H9 (cell line): ENCODE measurements around the gene RIC8A. TPM values are rescaled to one million over a fixed set of nuclear protein-coding genes. Genes with fewer than 3 reads are reported as not detected.
"Not testable (repeated sequence)": the region's sequence is repeated elsewhere in the genome, so short reads cannot be mapped to it uniquely, and the experiment has no call there.

ENCODE experiments used
- DNase-seq: peaks from one replicate; pipeline ENCODE4 v3.0.0-alpha.2; 2017
- H2AFZ ChIP-seq: one replicate; pipeline ENCODE4 v1.6.1; 2013; ENCODE audit warnings: mild to moderate bottlenecking, low read length, control low read depth, moderate library complexity
- H2AK5ac ChIP-seq: 2 replicates; pipeline ENCODE4 v1.6.1; 2013; ENCODE audit warnings: low read length, control low read depth, mixed read lengths; ENCODE audit not compliant: insufficient read length
- H2BK120ac ChIP-seq: one replicate; pipeline ENCODE4 v1.6.1; 2013; ENCODE audit warnings: low read depth, mild to moderate bottlenecking, low read length, control low read depth, inconsistent platforms; ENCODE audit not compliant: poor library complexity, severe bottlenecking
- H2BK12ac ChIP-seq: 2 replicates; pipeline ENCODE4 v1.6.1; 2013; ENCODE audit warnings: low read length, control low read depth, mixed read lengths, low read depth; ENCODE audit not compliant: insufficient read length
- H2BK15ac ChIP-seq: 2 replicates; pipeline ENCODE4 v1.6.1; 2013; ENCODE audit warnings: low read depth, low read length, control low read depth
- H2BK20ac ChIP-seq: one replicate; pipeline ENCODE4 v1.6.1; 2013; ENCODE audit warnings: low read depth, mild to moderate bottlenecking, low read length, control low read depth, inconsistent platforms; ENCODE audit not compliant: poor library complexity, severe bottlenecking
- H2BK5ac ChIP-seq: 2 replicates; pipeline ENCODE4 v1.6.1; 2013; ENCODE audit warnings: low read length, control low read depth, mixed read lengths; ENCODE audit not compliant: insufficient read length
- H3K14ac ChIP-seq: 2 replicates; pipeline ENCODE4 v1.6.1; 2013; ENCODE audit warnings: low read length, control low read depth; ENCODE audit not compliant: insufficient read depth
- H3K18ac ChIP-seq: 2 replicates; pipeline ENCODE4 v1.6.1; 2013; ENCODE audit warnings: low read depth, mild to moderate bottlenecking, mixed read lengths, low read length, control low read depth; ENCODE audit not compliant: insufficient read length
- H3K23ac ChIP-seq: 2 replicates; pipeline ENCODE4 v1.6.1; 2013; ENCODE audit warnings: low read length, control low read depth, mixed read lengths, low read depth; ENCODE audit not compliant: insufficient read length
- H3K23me2 ChIP-seq: 2 replicates; pipeline ENCODE4 v1.6.1; 2013; ENCODE audit warnings: low read depth, mild to moderate bottlenecking, mixed read lengths, low read length, control low read depth; ENCODE audit not compliant: insufficient read length, poor library complexity, severe bottlenecking
- H3K27ac ChIP-seq: 2 replicates; pipeline ENCODE4 v1.5.1; 2013; ENCODE audit warnings: low read length, control low read depth, mixed read lengths, low read depth; ENCODE audit not compliant: insufficient read length
- H3K27me3 ChIP-seq: 2 replicates; pipeline ENCODE4 v1.6.1; 2013; ENCODE audit warnings: low read length, control low read depth, inconsistent platforms; ENCODE audit not compliant: insufficient read depth
- H3K4ac ChIP-seq: 2 replicates; pipeline ENCODE4 v1.6.1; 2013; ENCODE audit warnings: low read depth, mild to moderate bottlenecking, control low read depth, inconsistent platforms, low read length, moderate library complexity
- H3K4me1 ChIP-seq: 2 replicates; pipeline ENCODE4 v1.6.1; 2013; ENCODE audit warnings: low read length, control low read depth, inconsistent platforms; ENCODE audit not compliant: insufficient read depth
- H3K4me2 ChIP-seq: 2 replicates; pipeline ENCODE4 v1.6.1; 2013; ENCODE audit warnings: low read length, control low read depth, mixed read lengths; ENCODE audit not compliant: insufficient read length, insufficient read depth
- H3K56ac ChIP-seq: 2 replicates; pipeline ENCODE4 v1.6.1; 2013; ENCODE audit warnings: low read depth, mild to moderate bottlenecking, mixed read lengths, low read length, control low read depth; ENCODE audit not compliant: insufficient read length
- H3K79me1 ChIP-seq: 2 replicates; pipeline ENCODE4 v1.6.1; 2013; ENCODE audit warnings: low read depth, mild to moderate bottlenecking, moderate library complexity, low read length, control low read depth, inconsistent platforms; ENCODE audit not compliant: insufficient read depth, poor library complexity, severe bottlenecking
- H3K79me2 ChIP-seq: 2 replicates; pipeline ENCODE4 v1.6.1; 2013; ENCODE audit warnings: low read length, control low read depth, inconsistent platforms; ENCODE audit not compliant: insufficient read depth
- H3K9ac ChIP-seq: 2 replicates; pipeline ENCODE4 v1.6.1; 2013; ENCODE audit warnings: low read length, control low read depth, mixed read lengths; ENCODE audit not compliant: insufficient read length; ENCODE audit errors: extremely low read depth
- H3K9me3 ChIP-seq: one replicate; pipeline ENCODE4 v1.6.1; 2013; ENCODE audit warnings: low read depth, low read length, inconsistent platforms; ENCODE audit not compliant: control insufficient read depth
- H3T11ph ChIP-seq: one replicate; pipeline ENCODE4 v1.6.1; 2013; ENCODE audit warnings: mild to moderate bottlenecking, low read length, control low read depth, inconsistent platforms
- H4K20me1 ChIP-seq: one replicate; pipeline ENCODE4 v1.6.1; 2013; ENCODE audit not compliant: control insufficient read depth, insufficient read length, insufficient read depth
- H4K5ac ChIP-seq: 2 replicates; pipeline ENCODE4 v1.6.1; 2013; ENCODE audit warnings: low read depth, mild to moderate bottlenecking, mixed read lengths, low read length, control low read depth; ENCODE audit not compliant: insufficient read length
- H4K8ac ChIP-seq: replicated peaks from 2 replicates; pipeline ENCODE4 v1.6.1; 2013; ENCODE audit warnings: low read length, control low read depth, mixed read lengths, low read depth; ENCODE audit not compliant: insufficient read length
- H4K91ac ChIP-seq: 2 replicates; pipeline ENCODE4 v1.6.1; 2013; ENCODE audit warnings: low read depth, mild to moderate bottlenecking, moderate library complexity, mixed read lengths, low read length, control low read depth; ENCODE audit not compliant: insufficient read length
- H3K27ac Mint-ChIP-seq, 3 experiments: 2 replicates in 2 of 3; 3 replicates in 1 of 3; pipeline ENCODE4 v1.8.0; 2020 to 2021; ENCODE audit warnings: mixed read lengths in 3 of 3, mild to moderate bottlenecking in 1 of 3, moderate library complexity in 1 of 3
- H3K27me3 Mint-ChIP-seq: 2 replicates; pipeline ENCODE4 v1.8.0; 2021; ENCODE audit warnings: low read depth, mild to moderate bottlenecking, moderate library complexity, mixed read lengths
- H3K36me3 Mint-ChIP-seq, 3 experiments: 2 replicates in 2 of 3; 3 replicates in 1 of 3; pipeline ENCODE4 v1.8.0; 2020 to 2021; ENCODE audit warnings: low read depth in 3 of 3, mixed read lengths in 3 of 3; ENCODE audit not compliant: insufficient read depth in 1 of 3
- H3K4me1 Mint-ChIP-seq, 2 experiments: 2 replicates each; pipeline ENCODE4 v1.8.0; 2020; ENCODE audit warnings: mixed read lengths in 2 of 2
- H3K4me3 Mint-ChIP-seq, 2 experiments: 2 replicates in 1 of 2; 3 replicates in 1 of 2; pipeline ENCODE4 v1.8.0; 2020 to 2021; ENCODE audit warnings: mild to moderate bottlenecking in 2 of 2, mixed read lengths in 2 of 2, moderate library complexity in 1 of 2
- H3K9me3 Mint-ChIP-seq, 2 experiments: 2 replicates in 1 of 2; 3 replicates in 1 of 2; pipeline ENCODE4 v1.8.0; 2020; ENCODE audit warnings: mild to moderate bottlenecking in 2 of 2, mixed read lengths in 2 of 2, moderate library complexity in 1 of 2
- WGBS: extraction: QIAGEN DNeasy Blood & Tissue Kit; methylation state at CpG from one replicate; pipeline ENCODE4 v1.1.7; 2013; ENCODE audit warnings: missing lambda C conversion rate, low lambda C conversion rate, mixed read lengths; ENCODE audit not compliant: insufficient read length; ENCODE audit errors: extremely low coverage; 5-methylcytosine and 5-hydroxymethylcytosine counted together
- total RNA-seq: library from RNA; stranded (reverse); gene quantifications from 2 replicates; pipeline ENCODE4 v1.2.1, GENCODE V29; 2021

Gene RIC8A
- total RNA-seq, 1 experiment from 2014 or later: 94.9 TPM

- not testable (repeated sequence) for H3K27me3 ChIP-seq, H3T11ph ChIP-seq, H4K20me1 ChIP-seq, H3K23ac ChIP-seq, H2AK5ac ChIP-seq, H3K79me2 ChIP-seq, H2BK15ac ChIP-seq, H4K5ac ChIP-seq, H3K18ac ChIP-seq, DNase-seq, H3K27ac Mint-ChIP-seq, H3K4me2 ChIP-seq, H2BK5ac ChIP-seq, H3K27me3 Mint-ChIP-seq, H2BK120ac ChIP-seq, H3K23me2 ChIP-seq, H2BK12ac ChIP-seq, H2BK20ac ChIP-seq, H3K4me1 Mint-ChIP-seq, H4K8ac ChIP-seq, H4K91ac ChIP-seq, H3K4me3 Mint-ChIP-seq, H3K9me3 ChIP-seq, H3K4me1 ChIP-seq, H3K9ac ChIP-seq, H3K4ac ChIP-seq, H3K56ac ChIP-seq, H2AFZ ChIP-seq, H3K36me3 Mint-ChIP-seq, H3K27ac ChIP-seq, H3K14ac ChIP-seq, H3K79me1 ChIP-seq
- peaks cover 10 to 17% of the 10 kb centered on the region in 2 experiments for H3K9me3 Mint-ChIP-seq
- 100% methylated on average over 1 of the region's 8 CpGs for WGBS
Measured at GRCh38 chr11:191490-192478, 15.7 kb upstream of the RIC8A start.

GRCh38 chr11:192674-193128, 14.8 kb upstream of the RIC8A start, which contains the start of gene SCGB1C1:
Gene SCGB1C1, plus strand, starts transcription at chr11:193078. Its CDS starts 22 bp downstream, at chr11:193100.
- peaks cover 9 to 19% of the 10 kb centered on the region in 2 experiments for H3K9me3 Mint-ChIP-seq
- not testable (repeated sequence) for H4K91ac ChIP-seq, H3K14ac ChIP-seq, H4K20me1 ChIP-seq, H3K27ac Mint-ChIP-seq, H3K4me1 Mint-ChIP-seq, H2BK120ac ChIP-seq, H3K27ac ChIP-seq, H3K79me2 ChIP-seq, H2BK12ac ChIP-seq, H2BK20ac ChIP-seq, H3K18ac ChIP-seq, H3K79me1 ChIP-seq, H3T11ph ChIP-seq, H4K8ac ChIP-seq, H3K9me3 ChIP-seq, H3K4ac ChIP-seq, H2AK5ac ChIP-seq, H3K56ac ChIP-seq, H3K9ac ChIP-seq, H3K23me2 ChIP-seq, H4K5ac ChIP-seq, H3K4me3 Mint-ChIP-seq, H3K4me2 ChIP-seq, H2BK15ac ChIP-seq, DNase-seq, H3K23ac ChIP-seq, H3K27me3 ChIP-seq, H3K4me1 ChIP-seq, H3K36me3 Mint-ChIP-seq, H2AFZ ChIP-seq, H3K27me3 Mint-ChIP-seq, H2BK5ac ChIP-seq
- no CpG with 5 or more reads among the region's 11 CpGs for WGBS
